Measurements from ENCODE around the gene TAS2R1.

DNA sequence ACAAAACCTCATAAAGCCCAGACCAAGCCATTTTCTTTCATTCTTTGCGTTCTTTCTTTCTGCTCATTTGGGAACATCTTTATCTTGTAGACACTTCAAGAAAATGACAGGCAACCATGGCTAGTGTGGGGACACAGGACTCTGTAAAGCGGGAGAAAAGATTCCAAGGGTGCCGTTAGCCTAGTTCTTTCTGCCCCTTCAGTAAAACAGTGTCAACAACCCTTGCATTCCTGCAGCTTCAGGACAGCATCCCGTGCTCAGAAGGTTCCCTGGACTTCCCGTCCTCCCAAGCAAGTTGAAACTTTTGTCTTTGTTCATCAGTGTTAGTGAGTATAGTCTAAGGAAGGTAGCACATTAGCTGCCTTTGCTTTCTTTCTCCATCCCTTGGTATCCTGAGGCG, 41.9 kb downstream of the TAS2R1 start:
- TF ChIP-seq, protein P1, sequence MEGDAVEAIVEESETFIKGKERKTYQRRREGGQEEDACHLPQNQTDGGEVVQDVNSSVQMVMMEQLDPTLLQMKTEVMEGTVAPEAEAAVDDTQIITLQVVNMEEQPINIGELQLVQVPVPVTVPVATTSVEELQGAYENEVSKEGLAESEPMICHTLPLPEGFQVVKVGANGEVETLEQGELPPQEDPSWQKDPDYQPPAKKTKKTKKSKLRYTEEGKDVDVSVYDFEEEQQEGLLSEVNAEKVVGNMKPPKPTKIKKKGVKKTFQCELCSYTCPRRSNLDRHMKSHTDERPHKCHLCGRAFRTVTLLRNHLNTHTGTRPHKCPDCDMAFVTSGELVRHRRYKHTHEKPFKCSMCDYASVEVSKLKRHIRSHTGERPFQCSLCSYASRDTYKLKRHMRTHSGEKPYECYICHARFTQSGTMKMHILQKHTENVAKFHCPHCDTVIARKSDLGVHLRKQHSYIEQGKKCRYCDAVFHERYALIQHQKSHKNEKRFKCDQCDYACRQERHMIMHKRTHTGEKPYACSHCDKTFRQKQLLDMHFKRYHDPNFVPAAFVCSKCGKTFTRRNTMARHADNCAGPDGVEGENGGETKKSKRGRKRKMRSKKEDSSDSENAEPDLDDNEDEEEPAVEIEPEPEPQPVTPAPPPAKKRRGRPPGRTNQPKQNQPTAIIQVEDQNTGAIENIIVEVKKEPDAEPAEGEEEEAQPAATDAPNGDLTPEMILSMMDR (IDR thresholded peaks at IDR 0.05 in 2 of 3, conservative IDR thresholded peaks at IDR 0.05 in 1 of 3; ENCODE audit: borderline replicate concordance in 1 of 3, insufficient read depth in 1 of 3, low read depth in 2 of 3, low read length in 2 of 3), result no peak
- TF ChIP-seq, protein P2, sequence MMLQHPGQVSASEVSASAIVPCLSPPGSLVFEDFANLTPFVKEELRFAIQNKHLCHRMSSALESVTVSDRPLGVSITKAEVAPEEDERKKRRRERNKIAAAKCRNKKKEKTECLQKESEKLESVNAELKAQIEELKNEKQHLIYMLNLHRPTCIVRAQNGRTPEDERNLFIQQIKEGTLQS (IDR thresholded peaks at IDR 0.05), result no peak
- TF ChIP-seq RAD21 (IDR thresholded peaks at IDR 0.05; ENCODE audit: low read depth) (no peak), EZH2phosphoT487 (IDR thresholded peaks at IDR 0.05; ENCODE audit: borderline replicate concordance) (no peak), EZH2 (IDR thresholded peaks at IDR 0.05) (no peak), POLR2AphosphoS5 (IDR thresholded peaks at IDR 0.05; ENCODE audit: low read depth, low read length) (no peak), ZNF274 (IDR thresholded peaks at IDR 0.05; ENCODE audit: low read depth, low read length) (no peak), POLR2A (IDR thresholded peaks at IDR 0.05; ENCODE audit: borderline replicate concordance, extremely low read depth, insufficient read depth, insufficient read length) (no peak), EGR1 (IDR thresholded peaks at IDR 0.05; ENCODE audit: low read depth) (no peak), JUND (IDR thresholded peaks at IDR 0.05) (no peak), SIN3A (IDR thresholded peaks at IDR 0.05; ENCODE audit: low read depth) (no peak), CEBPB (IDR thresholded peaks at IDR 0.05; ENCODE audit: low read depth) (no peak)
- TF ChIP-seq, protein P3, sequence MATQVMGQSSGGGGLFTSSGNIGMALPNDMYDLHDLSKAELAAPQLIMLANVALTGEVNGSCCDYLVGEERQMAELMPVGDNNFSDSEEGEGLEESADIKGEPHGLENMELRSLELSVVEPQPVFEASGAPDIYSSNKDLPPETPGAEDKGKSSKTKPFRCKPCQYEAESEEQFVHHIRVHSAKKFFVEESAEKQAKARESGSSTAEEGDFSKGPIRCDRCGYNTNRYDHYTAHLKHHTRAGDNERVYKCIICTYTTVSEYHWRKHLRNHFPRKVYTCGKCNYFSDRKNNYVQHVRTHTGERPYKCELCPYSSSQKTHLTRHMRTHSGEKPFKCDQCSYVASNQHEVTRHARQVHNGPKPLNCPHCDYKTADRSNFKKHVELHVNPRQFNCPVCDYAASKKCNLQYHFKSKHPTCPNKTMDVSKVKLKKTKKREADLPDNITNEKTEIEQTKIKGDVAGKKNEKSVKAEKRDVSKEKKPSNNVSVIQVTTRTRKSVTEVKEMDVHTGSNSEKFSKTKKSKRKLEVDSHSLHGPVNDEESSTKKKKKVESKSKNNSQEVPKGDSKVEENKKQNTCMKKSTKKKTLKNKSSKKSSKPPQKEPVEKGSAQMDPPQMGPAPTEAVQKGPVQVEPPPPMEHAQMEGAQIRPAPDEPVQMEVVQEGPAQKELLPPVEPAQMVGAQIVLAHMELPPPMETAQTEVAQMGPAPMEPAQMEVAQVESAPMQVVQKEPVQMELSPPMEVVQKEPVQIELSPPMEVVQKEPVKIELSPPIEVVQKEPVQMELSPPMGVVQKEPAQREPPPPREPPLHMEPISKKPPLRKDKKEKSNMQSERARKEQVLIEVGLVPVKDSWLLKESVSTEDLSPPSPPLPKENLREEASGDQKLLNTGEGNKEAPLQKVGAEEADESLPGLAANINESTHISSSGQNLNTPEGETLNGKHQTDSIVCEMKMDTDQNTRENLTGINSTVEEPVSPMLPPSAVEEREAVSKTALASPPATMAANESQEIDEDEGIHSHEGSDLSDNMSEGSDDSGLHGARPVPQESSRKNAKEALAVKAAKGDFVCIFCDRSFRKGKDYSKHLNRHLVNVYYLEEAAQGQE (IDR thresholded peaks at IDR 0.05; ENCODE audit: low read depth), result no peak
- TF ChIP-seq, protein P4, sequence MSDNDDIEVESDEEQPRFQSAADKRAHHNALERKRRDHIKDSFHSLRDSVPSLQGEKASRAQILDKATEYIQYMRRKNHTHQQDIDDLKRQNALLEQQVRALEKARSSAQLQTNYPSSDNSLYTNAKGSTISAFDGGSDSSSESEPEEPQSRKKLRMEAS (IDR thresholded peaks at IDR 0.05), result no peak

Measured in HCT116 (cell line).